GM12878 (cell line): ENCODE results near the gene TMEM259. TPM values are rescaled to one million over a fixed set of nuclear protein-coding genes. Genes with fewer than 3 reads are reported as not detected.

Experiments used
- ATAC-seq: fragments of 200-7000 bp; cut with Tn5 transposase; 3 replicates; pipeline ENCODE4 v1.9.1; 2020; ENCODE audit warnings: mild to moderate bottlenecking, moderate library complexity
- BruUV-seq: library from RNA; stranded (reverse); fragments of 400-500 nt; replicated peaks from 2 replicates; lab custom pipeline; 2021; lab: Mats Ljungman, UMichigan
- CTCF ChIA-PET: fragments of 300-600 bp; sonication (Branson Sonifier 250); formaldehyde crosslinking; extraction: SDS; loops from one replicate; lab custom pipeline; 2021; ENCODE audit warnings: inconsistent platforms; lab: Yijun Ruan, JAX
- POLR2A ChIA-PET: fragments of 350-600 bp; formaldehyde crosslinking; extraction: SDS; loops from one replicate; lab custom pipeline; 2021; ENCODE audit warnings: inconsistent platforms; lab: Charles Lee
- RAD21 ChIA-PET: fragments of 300-600 bp; sonication (Branson Sonifier 250); formaldehyde crosslinking; loops from one replicate; lab custom pipeline; 2023; ENCODE audit warnings: antibody characterized with exemption; ENCODE audit not compliant: unreplicated experiment; lab: Charles Lee
- SMC1A ChIA-PET: fragments of 300-600 bp; sonication (Branson Sonifier 250); formaldehyde crosslinking; loops from one replicate; lab custom pipeline; 2023; ENCODE audit not compliant: unreplicated experiment, uncharacterized antibody; lab: Charles Lee
- DNase-seq: peaks from one replicate; pipeline ENCODE4 v3.0.0-alpha.2; 2011; ENCODE audit warnings: low read depth, low spot score
- FAIRE-seq: peaks from 3 replicates; lab custom pipeline; 2011; peaks lifted over from hg19 to GRCh38; lab: Jason Lieb, UNC
- H2AFZ ChIP-seq: 2 replicates; pipeline ENCODE4 v1.6.0; 2011; ENCODE audit warnings: low read depth, low read length, control low read depth; ENCODE audit not compliant: control insufficient read depth
- H3K27ac ChIP-seq: 2 replicates; pipeline ENCODE4 v1.5.1; 2011; ENCODE audit warnings: control low read depth; ENCODE audit not compliant: control insufficient read depth, insufficient read depth
- H3K27me3 ChIP-seq, 2 experiments: replicated peaks in 1 of 2; 2 replicates each; pipeline versions ENCODE4 v1.6.0 to v1.6.1; 2011; ENCODE audit warnings: low read length in 1 of 2; ENCODE audit not compliant: control insufficient read depth in 2 of 2, insufficient read depth in 2 of 2
- H3K36me3 ChIP-seq, 2 experiments: 2 replicates each; pipeline ENCODE4 v1.5.1; 2011; ENCODE audit warnings: low read length in 1 of 2; ENCODE audit not compliant: control insufficient read depth in 2 of 2, insufficient read depth in 2 of 2
- H3K4me1 ChIP-seq: 2 replicates; pipeline ENCODE4 v1.6.1; 2011; ENCODE audit warnings: mild to moderate bottlenecking, low read length, moderate library complexity, mixed read lengths; ENCODE audit not compliant: control insufficient read depth, insufficient read depth
- H3K4me2 ChIP-seq: 2 replicates; pipeline ENCODE4 v1.6.0; 2011; ENCODE audit warnings: control low read depth; ENCODE audit not compliant: control insufficient read depth, insufficient read depth
- H3K4me3 ChIP-seq: fragments of 200-600 bp; sonication (generic); 2 replicates; pipeline ENCODE4 v1.5.1; 2016
- H3K79me2 ChIP-seq: 2 replicates; pipeline ENCODE4 v1.6.0; 2011; ENCODE audit warnings: low read length; ENCODE audit not compliant: control insufficient read depth, insufficient read depth
- H3K9ac ChIP-seq: 2 replicates; pipeline ENCODE4 v1.8.0; 2011; ENCODE audit warnings: low read length, control low read depth, mixed read lengths; ENCODE audit not compliant: control insufficient read depth, insufficient read depth
- H3K9me3 ChIP-seq: replicated peaks from 3 replicates; pipeline ENCODE4 v1.5.1; 2011; ENCODE audit warnings: mild to moderate bottlenecking, low read length; ENCODE audit not compliant: control insufficient read depth, insufficient read depth
- H4K20me1 ChIP-seq: 2 replicates; pipeline ENCODE4 v1.6.0; 2011; ENCODE audit not compliant: control insufficient read depth, insufficient read depth
- CBFB ChIP-seq: IDR thresholded peaks from 2 replicates; pipeline ENCODE4 v1.6.1; 2016; ENCODE audit warnings: antibody characterized with exemption, low read depth
- CHD1 ChIP-seq: IDR thresholded peaks from 2 replicates; pipeline ENCODE4 v1.6.1; 2012; ENCODE audit warnings: low read depth, low read length, improper control_type of control experiment
- HCFC1 ChIP-seq: fragments of 150-350 bp; IDR thresholded peaks from 2 replicates; pipeline ENCODE4 v1.6.1; 2014; ENCODE audit warnings: low read length
- MEF2A ChIP-seq: IDR thresholded peaks from 2 replicates; pipeline ENCODE4 v1.6.1; 2011; ENCODE audit warnings: low read depth, mild to moderate bottlenecking, low read length, moderate library complexity; ENCODE audit not compliant: insufficient read depth
- MXI1 ChIP-seq: fragments of 150-350 bp; IDR thresholded peaks from 2 replicates; pipeline ENCODE4 v1.6.1; 2011; ENCODE audit warnings: low read depth, mild to moderate bottlenecking, inconsistent platforms, low read length, improper control_type of control experiment
- NFYA ChIP-seq: IDR thresholded peaks from 2 replicates; pipeline ENCODE4 v1.6.1; 2011; ENCODE audit warnings: low read depth, mild to moderate bottlenecking, low read length, improper control_type of control experiment, borderline replicate concordance
- POLR2AphosphoS5 ChIP-seq: IDR thresholded peaks from 2 replicates; pipeline ENCODE4 v1.6.1; 2011; ENCODE audit warnings: mild to moderate bottlenecking, low read length, inconsistent platforms
- RAD21 ChIP-seq: IDR thresholded peaks from 2 replicates; pipeline ENCODE4 v1.6.1; 2011; ENCODE audit warnings: mild to moderate bottlenecking, low read depth, low read length, moderate library complexity; ENCODE audit not compliant: insufficient read depth
- RBBP5 ChIP-seq: fragments of 200-600 bp; sonication (generic); conservative IDR thresholded peaks from 2 replicates; pipeline ENCODE4 v1.6.1; 2016
- SP1 ChIP-seq: IDR thresholded peaks from one replicate; pipeline ENCODE4 v1.6.1; 2011; ENCODE audit warnings: low read depth, low read length
- STAT3 ChIP-seq: IDR thresholded peaks from 2 replicates; pipeline ENCODE4 v1.6.1; 2011; ENCODE audit warnings: low read depth, low read length, improper control_type of control experiment
- ZBED1 ChIP-seq: IDR thresholded peaks from 2 replicates; pipeline ENCODE4 v1.6.1; 2016; ENCODE audit warnings: borderline replicate concordance
- ZSCAN29 ChIP-seq: fragments of 450-650 bp; IDR thresholded peaks from 2 replicates; pipeline ENCODE4 v1.6.1; 2017; ENCODE audit warnings: mild to moderate bottlenecking, moderate library complexity
- WGBS: methylation state at CpG from one replicate; pipeline ENCODE4 v1.1.6; 2016; ENCODE audit warnings: low lambda C conversion rate; ENCODE audit not compliant: insufficient replicate concordance, insufficient coverage; ENCODE audit errors: missing lambda C conversion rate; 5-methylcytosine and 5-hydroxymethylcytosine counted together
- in situ Hi-C: fragments of 300-500 bp; cut with MboI; formaldehyde crosslinking; loops from 9 replicates; pipeline ENCODE4 v1.14.3; 2018; ENCODE audit warnings: mixed read lengths
- intact Hi-C: fragments of 100-400 bp; cut with micrococcal nuclease; formaldehyde crosslinking; loops from one replicate; pipeline ENCODE4 v1.14.2; 2022; ENCODE audit not compliant: unreplicated experiment
- polyA plus RNA-seq, 11 experiments: library from polyadenylated mRNA; depleted of rRNA in 4 of 11; unstranded in 6 of 11; stranded (reverse) in 5 of 11; fragments of >200 nt; fragmentation: Nextera tagmentation in 4 of 11; fragmentation: Illumina TruSeq in 1 of 11; extraction: Ambion mirVana in 4 of 11; extraction: Trizol in 1 of 11; gene quantifications; 1 replicate in 1 of 11; 2 replicates in 10 of 11; pipeline versions ENCODE4 v1.2.1 to v1.2.3, GENCODE V29; 2011 to 2016; ENCODE audit warnings: inconsistent platforms in 2 of 11, missing spikeins in 2 of 11, low read depth in 1 of 11
- total RNA-seq, 4 experiments: library from RNA; depleted of rRNA in 3 of 4; stranded (reverse); fragments of >200 nt in 3 of 4; fragmentation: Illumina TruSeq in 1 of 4; extraction: Trizol in 1 of 4; gene quantifications; 2 replicates each; pipeline versions ENCODE4 v1.2.1 to v1.2.3, GENCODE V29; 2013 to 2021
- TF ChIP-seq, protein P1 (sequence below): IDR thresholded peaks from 2 replicates; pipeline ENCODE4 v1.6.1; 2011; ENCODE audit warnings: low read depth, mild to moderate bottlenecking, low read length, moderate library complexity, borderline replicate concordance; ENCODE audit errors: extremely low read depth
- TF ChIP-seq, protein P2 (sequence below): fragments of 450-650 bp; IDR thresholded peaks from 2 replicates; pipeline ENCODE4 v1.6.1; 2018; ENCODE audit warnings: borderline replicate concordance, mild to moderate bottlenecking; ENCODE audit not compliant: partially characterized antibody
- TF ChIP-seq, protein P3 (sequence below): fragments of 450-650 bp; conservative IDR thresholded peaks from 2 replicates; pipeline ENCODE4 v1.6.1; 2017; ENCODE audit warnings: mild to moderate bottlenecking, moderate library complexity
- TF ChIP-seq, protein P4 (sequence below): fragments of 450-650 bp; IDR thresholded peaks from 2 replicates; pipeline ENCODE4 v1.6.1; 2018; ENCODE audit warnings: mild to moderate bottlenecking, low read depth, moderate library complexity; ENCODE audit not compliant: partially characterized antibody

The TMEM259 gene
- total and polyA plus RNA-seq, 10 of the 15 experiments (the other 5 are each of a cell fraction or from before 2014, with no cell fraction given), result 0.43 to 184 (median 62.0) TPM

DNA sequence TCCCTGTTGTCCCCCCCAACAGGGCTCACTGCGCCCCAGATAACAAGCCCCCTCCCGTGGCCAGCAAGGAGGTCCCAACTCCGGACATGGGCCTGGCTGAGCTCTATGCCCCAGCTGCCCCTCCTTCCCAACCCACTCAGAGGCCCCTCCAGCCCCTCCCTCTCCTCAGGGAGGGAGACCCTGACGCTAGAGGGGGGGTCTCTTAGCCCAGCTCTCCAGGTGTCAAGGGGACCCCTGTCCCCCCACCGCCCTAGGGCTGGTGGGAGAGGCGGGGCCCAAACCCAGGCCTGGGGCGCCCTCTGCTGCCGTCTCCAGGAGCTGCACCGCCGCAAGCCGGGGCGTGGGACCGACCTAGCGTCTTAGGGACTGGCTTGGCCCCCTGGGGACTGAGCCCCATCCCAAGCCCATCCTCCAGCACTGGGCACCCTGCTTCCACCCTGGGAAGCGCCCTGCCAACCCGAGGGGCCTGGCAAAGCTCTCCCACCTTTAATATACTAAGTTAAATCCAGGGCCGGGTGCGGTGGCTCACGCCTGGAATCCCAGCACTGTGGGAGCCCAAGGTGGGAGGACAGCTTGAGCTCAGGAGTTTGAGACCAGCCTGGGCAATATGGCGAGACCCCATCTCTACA lies 19.3 kb downstream of the TMEM259 start:
- Histone ChIP-seq H3K79me2 (no peaks in the 10 kb centered on the region), H3K4me3 (no peak overlapping the region), H3K4me2 (no peak overlapping the region), H3K27me3 (peaks cover 3 to 5% of the 10 kb centered on the region in 2 experiments; a peak in 3 of 4 replicates), H3K4me1 (no peaks in the 10 kb centered on the region), H3K36me3 (no peaks in the 10 kb centered on the region), H3K9ac (no peak overlapping the region), H4K20me1 (no peaks in the 10 kb centered on the region), H3K27ac (no peak overlapping the region), H2AFZ (no peak overlapping the region), H3K9me3 (no peaks in the 10 kb centered on the region)
- 12% methylated on average over 20 of the region's 20 CpGs for WGBS
- ChIA-PET SMC1A (interaction anchor here (1.0 kb wide), 1 partner anchor 202 kb away, joined by 6 read pairs; no protein-coding TSS in a partner anchor), RAD21 (interaction anchor here (0.6 to 1.4 kb wide), 4 partner anchors 91 to 203 kb away, joined by 3 to 4 read pairs (median 4); no protein-coding TSS in a partner anchor), POLR2A (interaction anchor here (0.6 to 1.1 kb wide), 3 partner anchors 18 to 231 kb away, joined by 3 read pairs; partner anchors contain the start of genes MED16 and RNU6-9), CTCF (interaction anchor here (0.7 to 1.4 kb wide), 5 partner anchors 20 to 224 kb away, joined by 3 to 4 read pairs (median 3); partner anchors contain the start of gene RNU6-2)
- intact Hi-C loops, result loop anchor here (1.0 kb wide), 1 partner anchor 80 kb away; no protein-coding TSS in a partner anchor
- FAIRE-seq, result no peak
- no peak for DNase-seq
- peak; percentile 92 for ATAC-seq
- no TSS peak for BruUV-seq
- in situ Hi-C loops, result no loop called here
- TF ChIP-seq, protein P1, sequence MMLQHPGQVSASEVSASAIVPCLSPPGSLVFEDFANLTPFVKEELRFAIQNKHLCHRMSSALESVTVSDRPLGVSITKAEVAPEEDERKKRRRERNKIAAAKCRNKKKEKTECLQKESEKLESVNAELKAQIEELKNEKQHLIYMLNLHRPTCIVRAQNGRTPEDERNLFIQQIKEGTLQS, result no peak
- no peak for TF ChIP-seq RBBP5
- TF ChIP-seq POLR2AphosphoS5, result no peak
- no peak for TF ChIP-seq SP1
- TF ChIP-seq ZBED1, result no peak
- TF ChIP-seq RAD21, result peak; percentile 66
- no peak for TF ChIP-seq STAT3
- no peak for TF ChIP-seq MEF2A
- TF ChIP-seq, protein P2, sequence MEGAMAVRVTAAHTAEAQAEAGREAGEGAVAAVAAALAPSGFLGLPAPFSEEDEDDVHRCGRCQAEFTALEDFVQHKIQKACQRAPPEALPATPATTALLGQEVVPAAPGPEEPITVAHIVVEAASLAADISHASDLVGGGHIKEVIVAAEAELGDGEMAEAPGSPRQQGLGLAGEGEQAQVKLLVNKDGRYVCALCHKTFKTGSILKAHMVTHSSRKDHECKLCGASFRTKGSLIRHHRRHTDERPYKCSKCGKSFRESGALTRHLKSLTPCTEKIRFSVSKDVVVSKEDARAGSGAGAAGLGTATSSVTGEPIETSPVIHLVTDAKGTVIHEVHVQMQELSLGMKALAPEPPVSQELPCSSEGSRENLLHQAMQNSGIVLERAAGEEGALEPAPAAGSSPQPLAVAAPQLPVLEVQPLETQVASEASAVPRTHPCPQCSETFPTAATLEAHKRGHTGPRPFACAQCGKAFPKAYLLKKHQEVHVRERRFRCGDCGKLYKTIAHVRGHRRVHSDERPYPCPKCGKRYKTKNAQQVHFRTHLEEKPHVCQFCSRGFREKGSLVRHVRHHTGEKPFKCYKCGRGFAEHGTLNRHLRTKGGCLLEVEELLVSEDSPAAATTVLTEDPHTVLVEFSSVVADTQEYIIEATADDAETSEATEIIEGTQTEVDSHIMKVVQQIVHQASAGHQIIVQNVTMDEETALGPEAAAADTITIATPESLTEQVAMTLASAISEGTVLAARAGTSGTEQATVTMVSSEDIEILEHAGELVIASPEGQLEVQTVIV, result no peak
- TF ChIP-seq, protein P3, sequence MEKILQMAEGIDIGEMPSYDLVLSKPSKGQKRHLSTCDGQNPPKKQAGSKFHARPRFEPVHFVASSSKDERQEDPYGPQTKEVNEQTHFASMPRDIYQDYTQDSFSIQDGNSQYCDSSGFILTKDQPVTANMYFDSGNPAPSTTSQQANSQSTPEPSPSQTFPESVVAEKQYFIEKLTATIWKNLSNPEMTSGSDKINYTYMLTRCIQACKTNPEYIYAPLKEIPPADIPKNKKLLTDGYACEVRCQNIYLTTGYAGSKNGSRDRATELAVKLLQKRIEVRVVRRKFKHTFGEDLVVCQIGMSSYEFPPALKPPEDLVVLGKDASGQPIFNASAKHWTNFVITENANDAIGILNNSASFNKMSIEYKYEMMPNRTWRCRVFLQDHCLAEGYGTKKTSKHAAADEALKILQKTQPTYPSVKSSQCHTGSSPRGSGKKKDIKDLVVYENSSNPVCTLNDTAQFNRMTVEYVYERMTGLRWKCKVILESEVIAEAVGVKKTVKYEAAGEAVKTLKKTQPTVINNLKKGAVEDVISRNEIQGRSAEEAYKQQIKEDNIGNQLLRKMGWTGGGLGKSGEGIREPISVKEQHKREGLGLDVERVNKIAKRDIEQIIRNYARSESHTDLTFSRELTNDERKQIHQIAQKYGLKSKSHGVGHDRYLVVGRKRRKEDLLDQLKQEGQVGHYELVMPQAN, result no peak
- TF ChIP-seq, protein P4, sequence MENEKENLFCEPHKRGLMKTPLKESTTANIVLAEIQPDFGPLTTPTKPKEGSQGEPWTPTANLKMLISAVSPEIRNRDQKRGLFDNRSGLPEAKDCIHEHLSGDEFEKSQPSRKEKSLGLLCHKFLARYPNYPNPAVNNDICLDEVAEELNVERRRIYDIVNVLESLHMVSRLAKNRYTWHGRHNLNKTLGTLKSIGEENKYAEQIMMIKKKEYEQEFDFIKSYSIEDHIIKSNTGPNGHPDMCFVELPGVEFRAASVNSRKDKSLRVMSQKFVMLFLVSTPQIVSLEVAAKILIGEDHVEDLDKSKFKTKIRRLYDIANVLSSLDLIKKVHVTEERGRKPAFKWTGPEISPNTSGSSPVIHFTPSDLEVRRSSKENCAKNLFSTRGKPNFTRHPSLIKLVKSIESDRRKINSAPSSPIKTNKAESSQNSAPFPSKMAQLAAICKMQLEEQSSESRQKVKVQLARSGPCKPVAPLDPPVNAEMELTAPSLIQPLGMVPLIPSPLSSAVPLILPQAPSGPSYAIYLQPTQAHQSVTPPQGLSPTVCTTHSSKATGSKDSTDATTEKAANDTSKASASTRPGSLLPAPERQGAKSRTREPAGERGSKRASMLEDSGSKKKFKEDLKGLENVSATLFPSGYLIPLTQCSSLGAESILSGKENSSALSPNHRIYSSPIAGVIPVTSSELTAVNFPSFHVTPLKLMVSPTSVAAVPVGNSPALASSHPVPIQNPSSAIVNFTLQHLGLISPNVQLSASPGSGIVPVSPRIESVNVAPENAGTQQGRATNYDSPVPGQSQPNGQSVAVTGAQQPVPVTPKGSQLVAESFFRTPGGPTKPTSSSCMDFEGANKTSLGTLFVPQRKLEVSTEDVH, result no peak
- TF ChIP-seq ZSCAN29, result no peak
- no peak for TF ChIP-seq MXI1
- TF ChIP-seq NFYA, result no peak
- TF ChIP-seq HCFC1, result no peak
- no peak for TF ChIP-seq CHD1
- TF ChIP-seq CBFB, result no peak
